H1 (cell line): ENCODE measurements around the gene WBP11. TPM values are rescaled to one million over a fixed set of nuclear protein-coding genes. Genes with fewer than 3 reads are reported as not detected.

Experiments
- BACH1 ChIP-seq: IDR thresholded peaks from 2 replicates; pipeline ENCODE4 v1.6.1; 2012; ENCODE audit warnings: low read length, improper control_type of control experiment
- CHD7 ChIP-seq: fragments of 300-600 bp; sonication (generic); IDR thresholded peaks from 2 replicates; pipeline ENCODE4 v1.7.1; 2012; ENCODE audit warnings: low read length, moderate library complexity, mild to moderate bottlenecking, inconsistent platforms; ENCODE audit not compliant: insufficient replicate concordance
- polyA plus RNA-seq, 7 experiments: library from polyadenylated mRNA; depleted of rRNA in 3 of 7; stranded (reverse) in 5 of 7; unstranded in 2 of 7; fragments of >200 nt in 5 of 7; fragments of 200-250 nt in 2 of 7; gene quantifications; 1 replicate in 5 of 7; 2 replicates in 1 of 7; 4 replicates in 1 of 7; pipeline versions ENCODE4 v1.2.1 to v1.2.3, GENCODE V29; 2011 to 2013; ENCODE audit warnings: missing spikeins in 2 of 7, mixed read lengths in 2 of 7
- total RNA-seq: library from RNA; stranded (reverse); fragmentation: NEBNext Ultra II Directional; extraction: Animal tissue kit (Norgen Biotek cat#: 25700); gene quantifications from 2 replicates; pipeline ENCODE4 v1.2.1, GENCODE V29; 2021

Gene WBP11
- total and polyA plus RNA-seq, 2 of the 8 experiments (the other 6 are each of a cell fraction or from before 2014, with no cell fraction given) = 22.1 to 134 TPM

- no peak for TF ChIP-seq CHD7
- TF ChIP-seq BACH1 = no peak
Observed at GRCh38 chr12:14802247-14802646, 1.0 kb downstream of the WBP11 start (continued).
